GM21576 (cell line): ENCODE results near the gene STUB1.
"Not testable (repeated sequence)": the region's sequence is repeated elsewhere in the genome, so short reads cannot be mapped to it uniquely, and the experiment has no call there.

ENCODE experiments used
- ATAC-seq: cut with Tn5 transposase; IDR thresholded peaks from one replicate; pipeline ENCODE4 v1.9.1; 2021; ENCODE audit warnings: mild to moderate bottlenecking, moderate library complexity; ENCODE audit not compliant: unreplicated experiment

STUB1 gene

DNA sequence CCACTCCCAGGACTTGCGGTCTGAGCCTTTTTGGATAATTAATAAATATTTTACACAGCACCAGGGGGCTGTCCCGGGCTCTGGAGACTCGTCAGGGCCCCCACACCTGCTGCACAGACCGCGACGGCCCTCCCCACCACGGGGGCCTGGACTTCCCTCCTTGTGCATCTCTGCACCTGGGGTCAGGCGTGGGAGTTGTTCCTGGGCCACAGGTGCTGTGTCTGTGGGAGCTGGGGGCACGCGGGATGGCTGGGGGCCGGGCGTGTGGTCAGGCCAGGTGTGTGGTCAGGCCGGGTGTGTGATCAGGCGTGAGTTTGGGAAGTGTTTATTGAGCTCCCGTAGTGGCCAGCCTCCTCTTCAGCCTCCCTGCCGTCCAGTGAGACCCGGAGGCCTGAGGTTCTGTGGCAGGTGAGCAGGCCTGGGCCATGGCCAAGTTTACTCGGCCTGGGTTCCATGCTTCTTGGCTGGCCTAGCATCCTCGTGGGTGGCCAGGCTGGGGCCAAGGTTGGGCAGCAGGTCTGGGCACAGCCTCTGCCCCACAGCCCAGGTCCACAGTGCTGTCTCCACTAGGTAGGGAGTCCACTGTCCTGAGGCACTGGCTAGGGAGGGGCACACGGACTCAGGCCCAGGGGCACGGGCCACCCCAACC lies 1.9 kb upstream of the STUB1 start:
- ATAC-seq = no peak

DNA sequence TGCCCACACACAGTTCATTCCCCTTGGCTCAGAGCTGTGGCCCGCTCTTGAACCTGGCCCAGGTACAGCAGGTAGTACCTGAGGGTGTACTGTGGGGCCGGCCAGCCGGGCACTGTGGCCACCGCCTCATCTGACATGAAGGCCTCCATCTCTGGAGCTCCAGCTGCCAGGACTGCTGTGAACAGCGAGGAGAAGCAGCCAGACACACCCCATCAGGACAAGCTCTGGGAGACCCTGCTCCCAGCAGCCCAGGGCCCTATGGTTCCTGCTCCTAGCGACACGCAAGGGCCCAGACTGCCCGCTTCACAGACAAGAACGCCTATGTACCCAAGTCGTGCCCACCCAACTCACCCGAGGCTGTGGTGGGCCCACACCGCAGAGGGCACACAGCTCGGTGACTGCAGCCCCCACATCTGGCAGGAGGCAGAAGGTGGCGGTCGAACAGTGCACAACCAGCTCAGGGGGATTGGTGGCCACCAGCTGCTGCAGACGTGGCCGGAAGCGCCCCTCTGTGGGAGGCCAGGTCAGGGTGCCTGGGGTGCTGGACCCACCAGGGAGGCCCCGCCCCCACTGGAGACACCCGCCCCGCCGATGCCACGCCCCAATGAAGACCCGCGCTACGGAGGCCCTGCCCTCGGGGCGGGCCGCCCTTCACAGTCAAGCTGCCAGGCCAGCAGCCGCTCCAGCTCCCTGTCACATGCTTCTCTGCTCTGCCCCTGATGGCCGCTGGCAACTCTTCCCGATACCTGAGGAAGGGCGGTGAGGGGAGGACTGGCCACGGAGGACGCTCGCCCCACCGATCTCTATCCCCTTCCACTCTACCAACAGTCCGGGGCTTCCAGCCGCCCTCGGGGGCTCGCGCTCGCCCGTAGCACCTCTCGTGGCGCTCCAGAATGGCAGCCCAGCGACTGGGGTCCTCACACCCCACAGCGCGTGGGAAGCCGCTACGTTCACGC lies 1.1 kb upstream of the STUB1 start:
- ATAC-seq = no peak

DNA sequence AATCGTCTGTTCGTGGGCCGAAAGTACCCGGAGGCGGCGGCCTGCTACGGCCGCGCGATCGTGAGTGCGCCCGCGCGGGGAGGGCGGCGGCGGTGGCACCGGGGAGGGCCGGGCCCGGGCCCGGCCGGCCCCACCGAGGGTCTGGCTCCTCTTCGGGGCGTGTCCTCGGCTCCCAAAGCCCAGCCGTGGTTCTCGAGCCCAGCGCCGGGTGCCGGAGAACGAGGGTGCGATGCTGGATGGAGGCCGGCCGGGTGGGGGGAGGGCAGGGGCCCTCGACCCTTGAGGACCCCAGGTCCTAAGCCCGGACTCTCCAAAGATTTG lies 375 bp downstream of the STUB1 start:
- ATAC-seq = no peak

DNA sequence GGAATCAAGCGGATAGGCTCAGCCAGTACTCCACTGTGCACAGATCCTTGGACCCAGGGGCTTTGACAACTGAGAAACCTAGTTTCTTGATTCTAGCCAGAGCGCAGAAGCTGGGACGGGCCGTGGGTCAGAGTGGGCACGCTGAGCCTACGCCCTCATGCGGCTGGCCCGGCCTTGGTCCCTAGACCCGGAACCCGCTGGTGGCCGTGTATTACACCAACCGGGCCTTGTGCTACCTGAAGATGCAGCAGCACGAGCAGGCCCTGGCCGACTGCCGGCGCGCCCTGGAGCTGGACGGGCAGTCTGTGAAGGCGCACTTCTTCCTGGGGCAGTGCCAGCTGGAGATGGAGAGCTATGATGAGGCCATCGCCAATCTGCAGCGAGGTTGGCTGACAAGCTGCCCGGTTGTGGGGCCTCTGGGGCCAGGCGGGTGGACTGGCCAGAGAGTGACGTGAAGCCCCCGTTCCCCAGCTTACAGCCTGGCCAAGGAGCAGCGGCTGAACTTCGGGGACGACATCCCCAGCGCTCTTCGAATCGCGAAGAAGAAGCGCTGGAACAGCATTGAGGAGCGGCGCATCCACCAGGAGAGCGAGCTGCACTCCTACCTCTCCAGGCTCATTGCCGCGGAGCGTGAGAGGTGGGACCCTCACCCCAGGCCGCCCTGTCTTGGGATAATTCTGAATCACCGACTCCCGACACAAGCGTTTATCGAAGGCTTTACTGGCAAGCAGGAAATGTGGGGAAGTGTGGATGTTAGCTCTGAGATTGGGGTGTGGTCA lies 946 bp downstream of the STUB1 start:
- ATAC-seq = no peak

DNA sequence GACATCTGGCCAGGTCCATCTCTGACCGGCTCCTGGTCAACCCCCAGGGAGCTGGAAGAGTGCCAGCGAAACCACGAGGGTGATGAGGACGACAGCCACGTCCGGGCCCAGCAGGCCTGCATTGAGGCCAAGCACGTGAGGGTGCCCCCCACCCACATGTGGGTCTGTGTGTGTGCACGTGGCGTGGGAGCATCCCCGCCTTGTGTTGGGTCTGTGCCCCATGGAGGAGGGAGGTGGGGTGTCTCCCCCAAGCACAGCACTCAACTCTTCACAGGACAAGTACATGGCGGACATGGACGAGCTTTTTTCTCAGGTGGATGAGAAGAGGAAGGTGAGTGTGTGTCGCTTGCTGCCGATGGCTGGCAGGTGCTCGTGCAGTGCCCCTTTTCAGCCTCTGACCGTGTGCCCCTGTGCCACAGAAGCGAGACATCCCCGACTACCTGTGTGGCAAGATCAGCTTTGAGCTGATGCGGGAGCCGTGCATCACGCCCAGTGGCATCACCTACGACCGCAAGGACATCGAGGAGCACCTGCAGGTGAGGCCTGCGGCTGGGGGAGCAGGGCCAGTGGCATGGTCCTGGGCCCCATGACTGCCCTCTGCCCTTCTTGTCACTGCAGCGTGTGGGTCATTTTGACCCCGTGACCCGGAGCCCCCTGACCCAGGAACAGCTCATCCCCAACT lies 1.7 kb downstream of the STUB1 start:
- ATAC-seq = no peak

DNA sequence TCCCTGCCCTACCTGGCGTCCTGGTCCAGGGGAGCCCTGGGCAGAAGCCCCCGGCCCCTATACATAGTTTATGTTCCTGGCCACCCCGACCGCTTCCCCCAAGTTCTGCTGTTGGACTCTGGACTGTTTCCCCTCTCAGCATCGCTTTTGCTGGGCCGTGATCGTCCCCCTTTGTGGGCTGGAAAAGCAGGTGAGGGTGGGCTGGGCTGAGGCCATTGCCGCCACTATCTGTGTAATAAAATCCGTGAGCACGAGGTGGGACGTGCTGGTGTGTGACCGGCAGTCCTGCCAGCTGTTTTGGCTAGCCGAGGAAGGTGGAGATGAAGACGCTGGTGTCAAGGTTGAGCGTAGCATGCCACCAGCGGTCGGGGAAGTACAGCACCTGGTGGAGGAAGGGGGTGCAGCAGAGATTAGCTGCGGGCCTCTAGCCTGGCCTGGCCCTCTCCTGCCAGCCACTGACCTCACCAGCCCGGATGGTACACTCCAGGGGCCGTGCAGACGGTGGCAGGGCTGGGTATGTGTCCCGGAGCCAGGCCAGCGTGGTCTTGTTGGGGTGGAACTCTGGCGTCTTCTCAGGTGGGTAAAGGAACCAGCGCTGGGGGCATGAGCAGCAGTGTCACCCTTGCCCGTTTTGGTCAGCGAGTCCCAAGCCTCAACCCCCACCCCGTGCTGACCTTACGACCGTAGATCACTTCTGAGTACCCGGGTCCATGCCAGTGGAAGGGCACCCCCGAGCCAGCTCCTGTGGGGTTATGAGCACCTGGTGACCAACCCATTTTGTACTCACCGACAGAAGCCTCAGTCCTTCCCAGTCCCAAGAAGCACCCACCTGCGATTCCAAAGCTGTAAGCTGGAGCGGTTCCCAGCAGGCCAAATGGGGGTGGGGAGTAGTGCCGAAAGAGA lies 2.5 kb downstream of the STUB1 start:
- ATAC-seq = no peak

DNA sequence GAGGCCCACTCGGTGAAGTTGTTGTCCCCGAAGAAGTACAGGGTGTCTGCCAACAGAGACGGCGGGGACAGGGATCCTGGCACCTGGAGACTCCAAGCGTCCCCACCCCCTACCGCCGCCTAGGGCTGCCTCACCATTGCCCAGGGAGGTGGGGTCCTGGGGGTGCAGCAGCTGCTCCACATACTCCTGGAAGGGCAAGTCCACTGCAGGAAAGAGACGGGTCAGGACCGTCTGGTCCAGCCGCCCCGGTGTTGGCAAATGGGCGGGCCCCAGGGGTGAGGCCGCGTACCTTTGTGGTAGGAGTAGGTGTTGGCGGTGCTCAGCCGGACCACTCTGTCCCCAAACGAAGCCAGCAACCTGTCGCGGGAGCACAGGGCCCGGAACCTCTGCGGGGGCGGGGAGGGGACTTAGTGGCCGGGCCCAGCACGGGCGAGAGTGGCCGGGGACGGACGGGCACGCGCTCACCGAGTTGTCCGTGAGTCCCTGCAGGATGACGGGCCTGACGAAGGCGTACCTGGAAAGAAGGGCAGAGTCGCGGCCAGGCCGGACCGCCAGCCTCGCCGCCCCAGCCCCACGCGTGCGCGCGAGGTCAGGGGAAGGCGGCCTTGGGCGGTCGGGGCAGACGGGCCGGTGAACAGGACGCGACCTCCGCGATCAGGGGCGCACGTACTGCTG lies 3.3 kb downstream of the STUB1 start:
- no peak for ATAC-seq

DNA sequence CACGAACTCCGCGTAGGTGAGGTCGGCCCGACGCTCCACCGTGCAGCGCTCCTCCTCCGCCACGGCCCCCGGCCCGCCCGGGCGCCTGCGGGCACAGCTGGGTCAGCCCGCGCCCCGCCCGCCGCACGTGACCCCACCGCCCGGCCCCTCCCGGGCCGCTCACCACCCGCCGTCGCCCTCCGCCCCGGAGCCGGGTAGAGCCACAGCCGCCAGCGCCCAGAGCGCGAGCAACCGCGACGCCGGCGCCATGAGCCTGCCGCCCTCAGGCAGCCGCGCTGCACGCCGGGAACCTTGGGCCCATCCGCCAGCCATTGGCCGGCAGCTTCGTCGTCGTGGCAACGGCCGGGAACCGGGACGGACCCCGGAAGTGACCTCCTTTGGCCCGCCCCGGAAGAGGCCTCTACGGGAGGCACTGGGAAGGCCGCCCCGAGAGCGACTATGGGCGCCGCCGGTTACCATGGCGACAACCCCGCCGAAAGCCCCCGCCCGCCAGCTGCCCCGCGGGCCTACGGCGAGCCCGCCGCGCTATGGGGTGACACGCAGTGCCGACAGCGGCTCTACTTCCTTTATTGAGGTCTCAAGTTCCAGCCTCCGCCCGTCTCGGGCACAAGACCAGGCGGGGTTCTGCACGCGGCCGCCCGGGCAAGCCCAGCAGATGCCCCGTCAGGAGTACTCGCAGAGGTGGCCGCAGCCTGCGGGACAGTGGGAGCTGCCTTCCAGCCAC lies 4.0 kb downstream of the STUB1 start, which contains the start of gene JMJD8:
Gene JMJD8 (minus strand): TSS at position 264 of the 724 bp plus-strand sequence. CDS start 15 bp downstream, at position 249.
- ATAC-seq = peak; percentile 57

DNA sequence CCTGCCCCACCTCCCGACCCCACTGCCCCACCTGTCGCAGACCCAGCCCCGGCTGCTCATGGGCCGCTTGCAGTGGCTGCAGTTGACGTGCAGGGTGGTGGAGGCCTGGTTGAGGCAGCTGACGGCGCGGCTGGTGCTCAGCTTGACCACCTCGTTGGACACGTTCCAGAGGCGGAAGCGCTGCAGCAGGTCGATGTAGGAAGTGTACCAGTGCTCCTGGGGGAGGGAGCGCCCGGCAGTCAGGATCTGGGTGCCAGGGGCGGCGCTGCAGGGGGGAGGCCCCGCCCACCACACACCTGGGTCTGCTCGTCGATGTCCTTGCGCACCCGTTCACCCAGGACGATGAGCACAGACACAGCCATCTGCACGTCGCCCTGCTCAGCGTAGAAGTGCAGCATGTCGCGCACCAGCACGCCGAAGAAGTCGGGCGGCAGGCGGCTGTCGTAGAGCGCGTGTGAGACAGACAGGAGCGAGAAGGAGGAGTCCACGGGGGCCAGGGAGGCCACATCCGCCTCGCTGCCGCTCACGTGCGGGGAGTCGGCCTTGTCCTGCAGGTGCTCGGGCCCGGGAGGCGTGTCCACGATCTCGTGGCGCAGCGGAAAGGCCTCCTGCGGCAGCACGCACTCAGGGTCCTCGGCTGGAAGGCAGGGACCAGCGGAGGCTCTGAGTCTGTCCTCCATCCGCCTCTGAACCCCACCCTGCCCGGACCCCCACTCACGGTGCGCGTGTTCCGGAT lies 4.9 kb downstream of the STUB1 start:
- ATAC-seq = no peak

DNA sequence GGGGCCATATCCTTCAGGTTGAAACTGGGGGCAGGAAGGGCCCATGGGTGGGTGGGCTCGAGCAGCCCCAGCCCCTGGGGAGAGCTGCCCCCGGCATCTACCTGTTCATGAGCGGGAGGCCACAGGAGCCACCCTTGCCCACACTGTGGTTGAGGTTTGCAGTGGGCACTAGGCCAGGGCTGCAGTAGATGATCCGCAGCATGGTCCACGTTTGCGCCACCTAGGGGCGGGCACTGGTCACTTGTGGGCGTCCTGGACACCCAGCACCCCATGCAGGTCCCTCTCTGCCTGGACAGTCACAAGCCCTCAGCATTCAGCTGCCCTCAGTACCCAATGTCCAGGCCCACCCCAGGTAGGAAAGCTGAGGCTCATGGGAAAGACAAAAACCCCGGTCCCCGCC lies 5.8 kb downstream of the STUB1 start:
- ATAC-seq = no peak

DNA sequence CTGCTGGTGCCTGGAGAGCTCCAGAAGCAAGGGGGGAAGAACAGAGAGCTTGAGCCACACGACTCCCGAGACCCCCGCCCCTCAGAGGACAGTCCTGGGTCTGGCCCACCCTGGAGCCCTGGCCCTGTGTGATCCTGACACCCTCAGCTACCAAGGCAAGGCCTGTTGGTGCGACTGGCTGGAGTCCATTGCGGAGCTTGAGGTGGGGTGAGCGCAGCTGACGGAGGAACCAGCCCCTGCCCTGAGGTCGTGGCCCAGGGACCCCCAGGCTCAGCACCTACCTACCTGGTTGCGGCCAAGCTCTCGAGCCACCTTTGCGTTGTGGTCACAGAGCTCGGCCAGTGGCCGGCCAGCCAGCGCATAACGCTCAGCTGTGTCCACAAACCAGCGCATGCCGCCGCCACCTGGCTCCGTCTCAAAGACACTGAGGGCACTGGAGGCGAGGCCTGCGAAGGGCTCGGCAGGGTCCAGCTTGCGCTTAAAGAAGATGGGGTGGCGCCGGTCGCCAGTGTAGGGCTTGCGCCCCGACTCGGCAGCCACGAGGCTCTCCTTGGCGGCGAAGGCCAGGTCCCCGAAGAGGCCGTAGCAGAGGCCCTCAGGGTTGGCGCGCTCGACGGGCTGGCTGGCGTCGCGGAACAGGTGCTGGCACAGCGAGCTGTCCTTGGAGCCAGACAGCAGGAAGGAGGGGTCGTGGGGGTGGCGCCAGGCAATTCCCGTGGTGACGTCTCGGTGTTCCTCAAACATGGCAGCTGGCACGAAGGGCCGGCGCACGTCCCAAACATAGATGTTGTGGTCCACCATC lies 6.5 kb downstream of the STUB1 start:
- no peak for ATAC-seq

DNA sequence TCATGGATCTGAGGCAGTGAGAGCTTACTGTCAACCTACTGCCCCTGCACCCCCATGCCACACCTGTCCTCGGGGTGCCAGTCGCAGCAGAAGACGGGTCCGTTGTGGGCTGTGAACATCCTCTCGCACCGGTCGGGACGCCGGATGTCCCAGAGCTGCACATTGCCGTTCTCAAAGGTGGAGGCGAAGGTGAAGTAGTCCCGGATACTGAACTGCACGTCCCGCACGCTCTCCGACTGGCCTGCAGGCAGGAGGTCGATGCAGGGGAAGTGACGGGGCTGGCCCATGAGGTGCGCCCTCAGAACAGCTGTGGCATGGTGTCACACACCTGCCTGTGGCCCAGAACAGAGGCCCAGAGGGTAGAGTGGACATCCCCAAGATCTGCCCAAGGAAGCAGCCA lies 7.3 kb downstream of the STUB1 start:
- ATAC-seq = no peak

DNA sequence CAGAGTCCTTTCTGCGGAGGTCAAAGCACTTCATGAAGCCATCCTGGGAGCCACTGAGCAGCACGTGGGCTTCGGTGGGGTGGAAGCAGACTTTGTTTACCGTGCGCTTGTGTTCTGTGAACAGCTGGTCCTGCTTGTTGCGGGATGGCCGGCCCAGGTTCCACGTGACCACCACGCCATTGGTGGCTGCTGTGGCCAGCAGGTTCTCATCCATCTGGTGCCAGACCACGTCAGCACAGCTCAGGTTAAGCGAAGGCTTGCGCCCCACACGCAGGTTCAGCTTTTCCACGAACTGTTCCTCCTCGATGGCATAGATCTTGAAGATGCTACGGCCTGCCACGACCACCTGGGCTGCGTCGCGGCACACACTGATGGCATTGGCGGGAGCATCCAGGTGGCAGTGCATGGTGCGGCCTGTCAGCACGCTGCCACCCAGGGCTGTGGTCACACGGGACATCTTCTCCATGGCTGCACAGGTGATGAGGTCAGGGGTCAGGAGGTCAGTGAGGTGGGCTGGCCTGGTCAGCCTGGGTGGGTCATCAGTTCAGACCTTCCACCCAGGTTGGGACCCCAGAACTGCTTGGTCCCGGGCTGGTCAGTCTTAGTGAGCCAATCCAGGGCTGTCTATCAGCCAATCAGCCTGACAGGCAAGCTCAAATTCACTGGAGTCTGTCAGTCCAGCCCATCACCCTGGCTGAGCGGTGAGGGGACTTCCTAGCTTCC lies 9.1 kb downstream of the STUB1 start:
- no peak for ATAC-seq

DNA sequence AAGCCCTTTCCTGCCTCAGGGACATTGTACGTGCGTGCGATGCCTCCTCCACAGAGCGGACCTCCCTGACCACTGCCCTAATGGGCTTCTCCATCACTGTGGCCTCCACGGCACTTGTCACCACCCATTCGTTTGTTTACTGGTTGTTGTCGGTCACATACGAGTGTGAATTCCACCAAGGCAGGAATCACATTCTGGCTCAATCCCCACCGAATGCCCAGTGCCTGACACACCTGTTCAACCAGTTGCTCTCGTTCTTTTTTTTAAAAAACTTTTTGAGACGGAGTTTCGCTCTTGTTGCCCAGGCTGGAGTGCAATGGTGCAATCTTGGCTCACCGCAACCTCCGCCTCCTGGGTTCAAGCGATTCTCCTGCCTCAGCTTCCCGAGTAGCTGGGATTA lies 11.0 kb downstream of the STUB1 start:
- not testable (repeated sequence) for ATAC-seq

DNA sequence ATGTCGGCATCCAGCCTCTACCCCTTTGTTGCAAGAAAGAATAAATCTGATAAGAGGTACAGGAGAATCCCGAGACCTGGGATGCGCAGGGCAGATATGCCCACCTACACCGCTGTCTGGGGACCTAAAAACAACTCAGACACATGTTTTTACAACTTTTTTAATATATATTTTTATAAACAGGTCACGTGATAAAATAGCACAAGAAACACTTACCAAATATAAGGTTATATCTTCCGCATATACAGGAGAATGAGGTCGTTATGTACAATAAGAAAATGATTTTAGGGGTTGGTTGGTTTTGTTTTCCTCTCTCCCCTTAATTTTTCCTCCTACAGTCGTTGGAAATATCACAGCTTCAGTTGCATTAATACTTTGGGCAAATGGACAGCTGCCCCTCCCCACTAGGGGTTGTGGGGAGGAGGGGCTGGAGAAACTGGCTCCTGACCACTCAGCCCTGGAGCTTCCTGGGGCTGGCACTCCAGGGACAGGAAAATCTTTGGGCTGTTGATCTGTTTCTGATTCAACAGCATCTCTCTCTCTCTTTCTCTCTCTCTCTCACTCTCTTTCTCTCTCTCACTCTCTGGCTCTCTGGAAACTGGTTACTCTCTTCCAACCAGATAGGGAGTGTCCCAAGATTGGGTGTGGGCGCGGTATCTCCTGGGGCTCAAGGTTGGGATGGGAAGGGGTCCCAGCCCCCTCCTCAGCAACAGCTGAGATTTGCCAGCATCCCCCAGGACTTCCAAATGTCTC lies 12.3 kb downstream of the STUB1 start:
- ATAC-seq = no peak

DNA sequence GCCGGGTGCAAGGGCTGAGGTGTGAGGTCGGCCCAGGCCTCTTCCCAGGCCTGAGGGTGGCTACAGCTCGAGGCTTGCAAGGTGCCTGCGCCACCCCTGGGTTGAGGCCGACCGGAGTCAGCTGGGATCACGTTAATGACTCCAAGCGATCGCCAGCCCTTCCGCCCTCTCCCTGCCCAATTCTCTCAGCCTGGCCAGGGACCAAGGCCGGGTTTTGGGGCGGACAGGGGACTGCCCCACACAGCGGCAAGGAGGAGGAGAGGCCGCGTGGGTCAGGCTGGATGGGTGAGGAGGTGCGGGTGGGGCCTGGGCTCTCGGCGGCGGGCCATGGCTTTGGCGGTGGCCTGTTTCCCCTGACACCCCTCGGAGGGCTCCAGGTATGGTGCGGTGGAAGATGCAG lies 13.2 kb downstream of the STUB1 start:
- no peak for ATAC-seq
